ENCODE data around the gene SOS1.

- TF ChIP-seq TAF1 (IDR thresholded peaks at IDR 0.05; ENCODE audit: borderline replicate concordance, insufficient read depth, low read length) (no peak), POLR2AphosphoS5 (IDR thresholded peaks at IDR 0.05; ENCODE audit: low read depth, low read length) (no peak)
These were observed 27.5 kb downstream of the SOS1 start for GRCh38 chr2:39093218-39093898.
